Stimulated activated CD4-positive, alpha-beta T cell treated with anti-CD3 and anti-CD28 coated beads, Interleukin-2, amount 100 ng/mL, for 4 hours (primary cell): ENCODE measurements around the gene MYRIP.
"Not testable (repeated sequence)": the region's sequence is repeated elsewhere in the genome, so short reads cannot be mapped to it uniquely, and the experiment has no call there.

Experiments
- DNase-seq: peaks from one replicate; pipeline ENCODE4 v3.0.0-alpha.2; 2020; ENCODE audit warnings: low read depth

MYRIP gene

GRCh38 chr3:40084424-40084823, 275.0 kb downstream of the MYRIP start:
- not testable (repeated sequence) for DNase-seq

- no peak for DNase-seq
Measured at GRCh38 chr3:40086890-40087883, 277.8 kb downstream of the MYRIP start.

GRCh38 chr3:40088527-40089170, 279.2 kb downstream of the MYRIP start:
- no peak for DNase-seq

GRCh38 chr3:40096661-40097111, 287.3 kb downstream of the MYRIP start:
- DNase-seq = no peak

GRCh38 chr3:40097131-40098117, 288.0 kb downstream of the MYRIP start:
- no peak for DNase-seq

- no peak for DNase-seq
Measured at GRCh38 chr3:40098261-40098759, 288.9 kb downstream of the MYRIP start.

GRCh38 chr3:40099871-40100270, 290.5 kb downstream of the MYRIP start:
- DNase-seq = no peak

- no peak for DNase-seq
Measured at GRCh38 chr3:40102182-40102581, 292.8 kb downstream of the MYRIP start.

GRCh38 chr3:40103829-40104228, 294.4 kb downstream of the MYRIP start:
- DNase-seq = no peak

GRCh38 chr3:40104441-40104840, 295.0 kb downstream of the MYRIP start:
- DNase-seq = no peak

GRCh38 chr3:40108643-40109042, 299.2 kb downstream of the MYRIP start:
- no peak for DNase-seq

- DNase-seq = no peak
Measured at GRCh38 chr3:40109641-40110490, 300.5 kb downstream of the MYRIP start.

- DNase-seq = no peak
Measured at GRCh38 chr3:40116478-40117177, 307.2 kb downstream of the MYRIP start.

GRCh38 chr3:40118091-40118490, 308.7 kb downstream of the MYRIP start:
- DNase-seq = no peak

- DNase-seq = no peak
Measured at GRCh38 chr3:40120067-40120692, 310.8 kb downstream of the MYRIP start.

- DNase-seq = no peak
Measured at GRCh38 chr3:40120806-40121205, 311.4 kb downstream of the MYRIP start.

GRCh38 chr3:40124918-40125317, 315.5 kb downstream of the MYRIP start:
- no peak for DNase-seq

GRCh38 chr3:40128166-40128565, 318.8 kb downstream of the MYRIP start:
- no peak for DNase-seq

GRCh38 chr3:40129510-40129909, 320.1 kb downstream of the MYRIP start:
- no peak for DNase-seq

- no peak for DNase-seq
Measured at GRCh38 chr3:40129981-40130380, 320.6 kb downstream of the MYRIP start.
